HEK293 (cell line): ENCODE data around the gene SERPINB6.
A peak's percentile ranks its signal among the peaks of the same experiment; 100 is the strongest.

Experiments
- CTCF ChIA-PET: fragments of 350-600 bp; formaldehyde crosslinking; extraction: SDS; loops from one replicate; lab custom pipeline; 2021; ENCODE audit warnings: antibody characterized with exemption; lab: Yijun Ruan, JAX
- POLR2A ChIA-PET: fragments of 300-600 bp; formaldehyde crosslinking; extraction: SDS; loops from one replicate; lab custom pipeline; 2020; ENCODE audit warnings: antibody characterized with exemption, inconsistent platforms; lab: Yijun Ruan, JAX
- H3K27ac ChIP-seq: fragments of 200-500 bp; sonication (Bioruptor generic); 2 replicates; pipeline ENCODE4 v1.5.1; 2014; ENCODE audit warnings: low read depth, low read length, control low read depth, inconsistent platforms; ENCODE audit errors: extremely low read depth
- H3K36me3 ChIP-seq, 2 experiments: fragments of 200-500 bp in 1 of 2; sonication (Bioruptor generic) in 1 of 2; 1 replicate in 1 of 2; 2 replicates in 1 of 2; pipeline ENCODE4 v1.5.1; 2014 to 2017; ENCODE audit warnings: inconsistent platforms in 2 of 2, low read length in 2 of 2; ENCODE audit not compliant: control insufficient read depth in 2 of 2, insufficient read depth in 1 of 2
- H3K4me1 ChIP-seq: fragments of 200-500 bp; sonication (Bioruptor generic); 2 replicates; pipeline ENCODE4 v1.5.1; 2014; ENCODE audit warnings: mild to moderate bottlenecking, low read length, inconsistent platforms; ENCODE audit not compliant: control insufficient read depth, insufficient read depth
- H3K4me3 ChIP-seq: 2 replicates; pipeline ENCODE4 v1.5.1; 2011; ENCODE audit warnings: low read depth, mild to moderate bottlenecking, control low read depth, low read length, moderate library complexity
- H3K9me3 ChIP-seq: fragments of 200-500 bp; sonication (Bioruptor generic); 2 replicates; pipeline ENCODE4 v1.5.1; 2014; ENCODE audit warnings: low read depth, low read length, inconsistent platforms; ENCODE audit not compliant: control insufficient read depth, insufficient read depth
- CTCF ChIP-seq: fragments of 450-650 bp; formaldehyde crosslinking; IDR thresholded peaks from 2 replicates; pipeline ENCODE4 v1.5.1; 2016; ENCODE audit warnings: missing biosample characterization, missing genetic modification characterization
- GLI2 ChIP-seq: fragments of 450-650 bp; formaldehyde crosslinking; IDR thresholded peaks from 2 replicates; pipeline ENCODE4; 2017; ENCODE audit warnings: missing biosample characterization, missing genetic modification characterization, low read depth, borderline replicate concordance
- HOXA7 ChIP-seq: sonication (generic); formaldehyde crosslinking; IDR thresholded peaks from 2 replicates; pipeline ENCODE4 v1.8.1; 2022; ENCODE audit warnings: missing genetic modification reagents, borderline replicate concordance
- REST ChIP-seq: fragments of 450-650 bp; formaldehyde crosslinking; IDR thresholded peaks from 2 replicates; pipeline ENCODE4 v1.5.1; 2016; ENCODE audit warnings: missing biosample characterization, missing genetic modification characterization
- WT1 ChIP-seq: fragments of 450-650 bp; formaldehyde crosslinking; IDR thresholded peaks from 2 replicates; pipeline ENCODE4 v1.5.1; 2016; ENCODE audit warnings: missing biosample characterization, missing genetic modification characterization
- ZBTB11 ChIP-seq: fragments of 450-650 bp; formaldehyde crosslinking; conservative IDR thresholded peaks from 2 replicates; pipeline ENCODE4 v1.5.1; 2016; ENCODE audit warnings: low read depth, missing biosample characterization, missing genetic modification characterization
- ZBTB20 ChIP-seq: fragments of 450-650 bp; formaldehyde crosslinking; IDR thresholded peaks from 2 replicates; pipeline ENCODE4 v1.5.1; 2016; ENCODE audit warnings: missing biosample characterization, missing genetic modification characterization
- ZFHX2 ChIP-seq: fragments of 450-650 bp; formaldehyde crosslinking; conservative IDR thresholded peaks from 2 replicates; pipeline ENCODE4 v1.5.1; 2016; ENCODE audit warnings: missing biosample characterization, missing genetic modification characterization
- ZFP69B ChIP-seq: fragments of 450-650 bp; formaldehyde crosslinking; IDR thresholded peaks from 2 replicates; pipeline ENCODE4 v1.5.1; 2016; ENCODE audit warnings: missing biosample characterization, missing genetic modification characterization
- ZNF19 ChIP-seq: fragments of 450-650 bp; formaldehyde crosslinking; IDR thresholded peaks from 2 replicates; pipeline ENCODE4; 2016; ENCODE audit warnings: missing biosample characterization, missing genetic modification characterization, low read depth
- ZNF2 ChIP-seq: fragments of 450-650 bp; formaldehyde crosslinking; IDR thresholded peaks from 2 replicates; pipeline ENCODE4 v1.5.1; 2016; ENCODE audit warnings: missing biosample characterization, missing genetic modification characterization
- ZNF266 ChIP-seq: fragments of 450-650 bp; formaldehyde crosslinking; IDR thresholded peaks from 2 replicates; pipeline ENCODE4 v1.5.1; 2016; ENCODE audit warnings: missing biosample characterization, missing genetic modification characterization, low read depth
- ZNF366 ChIP-seq: fragments of 450-650 bp; formaldehyde crosslinking; conservative IDR thresholded peaks from 2 replicates; pipeline ENCODE4 v1.5.1; 2016; ENCODE audit warnings: missing biosample characterization, missing genetic modification characterization
- ZNF473 ChIP-seq: fragments of 450-650 bp; formaldehyde crosslinking; IDR thresholded peaks from 2 replicates; pipeline ENCODE4 v1.5.1; 2017; ENCODE audit warnings: missing biosample characterization, missing genetic modification characterization
- ZNF513 ChIP-seq: fragments of 450-650 bp; IDR thresholded peaks from 2 replicates; pipeline ENCODE4 v1.5.1; 2018; ENCODE audit warnings: missing biosample characterization, missing genetic modification characterization
- ZNF544 ChIP-seq: fragments of 450-650 bp; formaldehyde crosslinking; IDR thresholded peaks from 2 replicates; pipeline ENCODE4 v1.5.0; 2017; ENCODE audit warnings: missing biosample characterization, missing genetic modification characterization
- ZNF558 ChIP-seq: fragments of 450-650 bp; formaldehyde crosslinking; IDR thresholded peaks from 2 replicates; pipeline ENCODE4 v1.5.1; 2016; ENCODE audit warnings: missing biosample characterization, missing genetic modification characterization
- ZNF561 ChIP-seq: fragments of 450-650 bp; IDR thresholded peaks from 2 replicates; pipeline ENCODE4 v1.5.1; 2018; ENCODE audit warnings: missing biosample characterization, missing genetic modification characterization, borderline replicate concordance
- ZNF791 ChIP-seq: fragments of 450-650 bp; formaldehyde crosslinking; IDR thresholded peaks from 2 replicates; pipeline ENCODE4 v1.5.1; 2016; ENCODE audit warnings: missing biosample characterization, missing genetic modification characterization
- ZNF792 ChIP-seq: fragments of 450-650 bp; formaldehyde crosslinking; IDR thresholded peaks from 2 replicates; pipeline ENCODE4 v1.5.1; 2016; ENCODE audit warnings: missing biosample characterization, missing genetic modification characterization

SERPINB6 gene

GRCh38 chr6:2988094-2988425, 16.7 kb upstream of the SERPINB6 start:
- TF ChIP-seq GLI2 (tag by site-specific recombination) (no peak), REST (peak; percentile 26; the same call in 1 of the 2 replicates), CTCF (tag by site-specific recombination) (0 out of 2 replicates have a peak, but pooled peaks have one; percentile 30)
- Histone ChIP-seq H3K4me1 (peaks cover 26% of the 10 kb centered on the region), H3K4me3 (peak overlapping the region; percentile 62), H3K36me3 (no peaks in the 10 kb centered on the region), H3K27ac (peak overlapping the region; percentile 90), H3K9me3 (no peaks in the 10 kb centered on the region)
- ChIA-PET CTCF (interaction anchor here (0.7 to 5.4 kb wide), 25 partner anchors 8 to 252 kb away, joined by 3 to 72 read pairs (median 5); partner anchors contain the start of genes MYLK4 and SERPINB6), POLR2A (interaction anchor here (1.1 to 4.0 kb wide), 13 partner anchors 10 to 147 kb away, joined by 3 to 39 read pairs (median 9); partner anchors contain the start of genes NQO2, SERPINB1 and SERPINB6)

- peak overlapping the region; percentile 53 for H3K27ac ChIP-seq
- POLR2A ChIA-PET = interaction anchor here (0.7 to 2.4 kb wide), 9 partner anchors 12 to 1034 kb away, joined by 3 to 12 read pairs (median 3); partner anchors contain the start of genes SERPINB1, SERPINB6 and WRNIP1
- TF ChIP-seq ZNF473 (tag by site-specific recombination) (no peak), REST (no peak), ZNF558 (tag by site-specific recombination) (no peak), ZNF544 (tag by site-specific recombination) (no peak), ZNF366 (tag by site-specific recombination) (peak; percentile 63), ZFP69B (tag by site-specific recombination) (no peak), ZNF19 (tag by site-specific recombination) (no peak), ZNF266 (tag by site-specific recombination) (no peak), ZBTB20 (tag by site-specific recombination) (no peak), ZNF791 (no peak), ZNF513 (tag by site-specific recombination) (peak; percentile 52; the same call in 1 of the 2 replicates), HOXA7 (no peak), WT1 (tag by site-specific recombination) (peak; percentile 76), ZNF2 (tag by site-specific recombination) (no peak), ZNF561 (tag by site-specific recombination) (peak; percentile 47; the same call in 1 of the 2 replicates), ZBTB11 (no peak), ZFHX2 (tag by site-specific recombination) (no peak), ZNF792 (tag by site-specific recombination) (no peak)
These were observed 15.4 kb upstream of the SERPINB6 start for GRCh38 chr6:2986722-2987221.

More at GRCh38 chr6:2986722-2987221, 15.4 kb upstream of the SERPINB6 start:
- Histone ChIP-seq H3K36me3 (no peaks in the 10 kb centered on the region), H3K9me3 (no peaks in the 10 kb centered on the region), H3K4me1 (peaks cover 26% of the 10 kb centered on the region), H3K4me3 (no peak overlapping the region)
- CTCF ChIA-PET = interaction anchor here (0.6 to 5.4 kb wide), 15 partner anchors 11 to 270 kb away, joined by 3 to 72 read pairs (median 6); partner anchors contain the start of gene MYLK4
